GM19467 (cell line): ENCODE measurements around the gene SPDL1.

ENCODE experiments used
- ATAC-seq: cut with Tn5 transposase; IDR thresholded peaks from one replicate; pipeline ENCODE4 v1.9.1; 2021; ENCODE audit warnings: mild to moderate bottlenecking, moderate library complexity; ENCODE audit not compliant: unreplicated experiment

The SPDL1 gene

GRCh38 chr5:169628892-169629291 is 45.3 kb downstream of the SPDL1 start:
- ATAC-seq, result no peak

- ATAC-seq, result no peak
These were observed 46.4 kb downstream of the SPDL1 start for GRCh38 chr5:169629847-169630548.

GRCh38 chr5:169631360-169631759 is 47.8 kb downstream of the SPDL1 start:
- no peak for ATAC-seq

GRCh38 chr5:169632946-169633345 is 49.4 kb downstream of the SPDL1 start:
- no peak for ATAC-seq

- no peak for ATAC-seq
These were observed 51.0 kb downstream of the SPDL1 start for GRCh38 chr5:169634606-169635005.

- no peak for ATAC-seq
These were observed 52.4 kb downstream of the SPDL1 start for GRCh38 chr5:169635936-169636335.

GRCh38 chr5:169636477-169637084 is 53.0 kb downstream of the SPDL1 start:
- ATAC-seq, result no peak

- ATAC-seq, result peak; percentile 92
These were observed 53.5 kb downstream of the SPDL1 start, which contains the start of gene DOCK2 for GRCh38 chr5:169637085-169637548. TSS of gene DOCK2 (plus strand) at chr5:169637275. CDS start at chr5:169637327, 52 bp downstream.

- ATAC-seq, result peak; percentile 55
These were observed 54.1 kb downstream of the SPDL1 start for GRCh38 chr5:169637549-169638121.

GRCh38 chr5:169641253-169641652 is 57.7 kb downstream of the SPDL1 start:
- ATAC-seq, result no peak

- no peak for ATAC-seq
These were observed 63.3 kb downstream of the SPDL1 start for GRCh38 chr5:169646856-169647255.

GRCh38 chr5:169647566-169647965 is 64.0 kb downstream of the SPDL1 start:
- peak; percentile 45 for ATAC-seq

GRCh38 chr5:169648725-169649310 is 65.2 kb downstream of the SPDL1 start:
- no peak for ATAC-seq

GRCh38 chr5:169649486-169649885 is 65.9 kb downstream of the SPDL1 start:
- no peak for ATAC-seq

GRCh38 chr5:169650701-169651331 is 67.2 kb downstream of the SPDL1 start:
- peak; percentile 47 for ATAC-seq

GRCh38 chr5:169651526-169651925 is 68.0 kb downstream of the SPDL1 start:
- ATAC-seq, result no peak

- no peak for ATAC-seq
These were observed 68.5 kb downstream of the SPDL1 start for GRCh38 chr5:169652057-169652456.

- ATAC-seq, result no peak
These were observed 69.5 kb downstream of the SPDL1 start for GRCh38 chr5:169653091-169653490.
